ENCODE measurements around the gene RXFP4.

DNA sequence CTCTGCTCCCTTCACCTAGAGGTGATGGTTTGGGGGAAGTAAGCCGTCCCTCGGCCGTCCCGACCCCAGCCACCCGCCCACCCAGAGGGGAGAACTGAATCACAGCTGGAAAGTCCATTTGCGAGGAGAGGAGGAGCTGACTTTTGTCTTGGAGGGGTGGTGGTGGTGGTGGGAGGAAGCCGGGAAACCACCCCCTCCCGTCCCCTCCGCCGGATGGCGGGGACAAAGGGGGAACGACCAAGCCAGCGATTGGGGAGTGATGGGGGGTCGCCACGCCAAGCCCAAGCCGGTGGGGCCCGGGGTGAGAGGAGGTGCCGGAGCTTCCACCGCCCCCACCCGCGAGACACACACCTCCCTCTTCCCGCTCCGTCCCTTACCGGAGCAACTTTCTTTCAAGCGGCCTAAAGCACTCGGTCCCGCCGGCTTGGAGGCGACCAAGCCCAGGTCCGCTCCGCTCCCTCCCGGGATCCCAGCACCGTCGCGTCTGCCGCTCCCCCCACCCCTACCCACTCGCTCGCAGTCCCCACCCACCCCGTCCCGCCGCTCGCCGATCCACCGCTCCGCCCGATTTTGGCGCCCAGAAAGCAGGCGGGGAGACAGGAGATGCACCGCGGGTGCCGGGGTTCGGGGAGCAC lies 36.4 kb downstream of the RXFP4 start:
- TF ChIP-seq RAD21 (conservative IDR thresholded peaks at IDR 0.05 in 1 of 2, IDR thresholded peaks at IDR 0.05 in 1 of 2) (no peak), CHD2 (IDR thresholded peaks at IDR 0.05; ENCODE audit: low read length, partially characterized antibody) (no peak), ESRRA (IDR thresholded peaks at IDR 0.05; ENCODE audit: borderline replicate concordance, low read length) (no peak)
- TF ChIP-seq, protein P1, sequence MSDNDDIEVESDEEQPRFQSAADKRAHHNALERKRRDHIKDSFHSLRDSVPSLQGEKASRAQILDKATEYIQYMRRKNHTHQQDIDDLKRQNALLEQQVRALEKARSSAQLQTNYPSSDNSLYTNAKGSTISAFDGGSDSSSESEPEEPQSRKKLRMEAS (IDR thresholded peaks at IDR 0.05) = no peak
- TF ChIP-seq, protein P2, sequence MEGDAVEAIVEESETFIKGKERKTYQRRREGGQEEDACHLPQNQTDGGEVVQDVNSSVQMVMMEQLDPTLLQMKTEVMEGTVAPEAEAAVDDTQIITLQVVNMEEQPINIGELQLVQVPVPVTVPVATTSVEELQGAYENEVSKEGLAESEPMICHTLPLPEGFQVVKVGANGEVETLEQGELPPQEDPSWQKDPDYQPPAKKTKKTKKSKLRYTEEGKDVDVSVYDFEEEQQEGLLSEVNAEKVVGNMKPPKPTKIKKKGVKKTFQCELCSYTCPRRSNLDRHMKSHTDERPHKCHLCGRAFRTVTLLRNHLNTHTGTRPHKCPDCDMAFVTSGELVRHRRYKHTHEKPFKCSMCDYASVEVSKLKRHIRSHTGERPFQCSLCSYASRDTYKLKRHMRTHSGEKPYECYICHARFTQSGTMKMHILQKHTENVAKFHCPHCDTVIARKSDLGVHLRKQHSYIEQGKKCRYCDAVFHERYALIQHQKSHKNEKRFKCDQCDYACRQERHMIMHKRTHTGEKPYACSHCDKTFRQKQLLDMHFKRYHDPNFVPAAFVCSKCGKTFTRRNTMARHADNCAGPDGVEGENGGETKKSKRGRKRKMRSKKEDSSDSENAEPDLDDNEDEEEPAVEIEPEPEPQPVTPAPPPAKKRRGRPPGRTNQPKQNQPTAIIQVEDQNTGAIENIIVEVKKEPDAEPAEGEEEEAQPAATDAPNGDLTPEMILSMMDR (IDR thresholded peaks at IDR 0.05) = no peak
- TF ChIP-seq, protein P3, sequence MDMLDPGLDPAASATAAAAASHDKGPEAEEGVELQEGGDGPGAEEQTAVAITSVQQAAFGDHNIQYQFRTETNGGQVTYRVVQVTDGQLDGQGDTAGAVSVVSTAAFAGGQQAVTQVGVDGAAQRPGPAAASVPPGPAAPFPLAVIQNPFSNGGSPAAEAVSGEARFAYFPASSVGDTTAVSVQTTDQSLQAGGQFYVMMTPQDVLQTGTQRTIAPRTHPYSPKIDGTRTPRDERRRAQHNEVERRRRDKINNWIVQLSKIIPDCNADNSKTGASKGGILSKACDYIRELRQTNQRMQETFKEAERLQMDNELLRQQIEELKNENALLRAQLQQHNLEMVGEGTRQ (IDR thresholded peaks at IDR 0.05) = no peak
